Measurements from ENCODE around the gene FRMD5.

DNA sequence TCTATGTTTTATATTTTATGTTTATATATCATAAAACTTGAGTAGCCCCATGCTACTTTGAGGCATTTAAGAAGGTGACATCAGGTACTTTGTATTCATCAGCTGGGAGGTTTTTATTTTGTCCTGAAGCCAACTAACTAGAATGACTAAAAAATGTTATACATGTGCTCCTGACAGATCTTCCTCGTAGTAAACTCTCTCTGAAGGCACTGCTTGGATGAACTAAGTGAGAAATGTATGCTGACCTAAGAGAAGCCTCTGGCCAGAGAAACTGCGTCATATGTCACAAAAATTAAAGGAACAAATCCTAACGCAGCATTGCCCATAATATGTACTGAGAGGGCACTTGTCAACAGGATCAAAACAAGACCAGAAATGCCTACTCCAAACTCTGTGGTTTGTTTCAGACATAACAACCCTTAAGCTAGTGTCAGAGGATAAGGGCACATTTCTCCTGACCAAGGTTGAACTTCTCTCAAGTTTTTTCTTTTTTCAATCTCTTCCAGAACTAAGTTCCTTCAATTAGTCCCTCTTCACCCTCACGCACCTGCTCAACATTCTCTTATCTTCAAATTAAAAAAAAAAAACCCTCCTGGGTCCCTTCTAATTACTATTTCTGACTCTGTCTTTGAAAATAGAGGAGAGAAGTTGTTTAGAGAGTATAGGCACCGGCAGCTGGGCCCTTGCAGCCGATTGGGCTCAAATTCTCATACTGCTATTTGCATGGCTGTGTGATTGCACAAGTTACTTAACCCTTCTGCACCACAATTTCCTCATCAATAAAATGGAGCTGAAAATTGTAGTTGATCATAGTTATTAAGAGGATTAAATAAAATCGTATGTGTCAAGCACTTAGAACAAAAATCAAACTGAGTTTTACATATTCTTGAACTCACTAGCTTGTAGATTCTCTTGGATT is 159.0 kb downstream of the FRMD5 start:
- TF ChIP-seq, protein P1, sequence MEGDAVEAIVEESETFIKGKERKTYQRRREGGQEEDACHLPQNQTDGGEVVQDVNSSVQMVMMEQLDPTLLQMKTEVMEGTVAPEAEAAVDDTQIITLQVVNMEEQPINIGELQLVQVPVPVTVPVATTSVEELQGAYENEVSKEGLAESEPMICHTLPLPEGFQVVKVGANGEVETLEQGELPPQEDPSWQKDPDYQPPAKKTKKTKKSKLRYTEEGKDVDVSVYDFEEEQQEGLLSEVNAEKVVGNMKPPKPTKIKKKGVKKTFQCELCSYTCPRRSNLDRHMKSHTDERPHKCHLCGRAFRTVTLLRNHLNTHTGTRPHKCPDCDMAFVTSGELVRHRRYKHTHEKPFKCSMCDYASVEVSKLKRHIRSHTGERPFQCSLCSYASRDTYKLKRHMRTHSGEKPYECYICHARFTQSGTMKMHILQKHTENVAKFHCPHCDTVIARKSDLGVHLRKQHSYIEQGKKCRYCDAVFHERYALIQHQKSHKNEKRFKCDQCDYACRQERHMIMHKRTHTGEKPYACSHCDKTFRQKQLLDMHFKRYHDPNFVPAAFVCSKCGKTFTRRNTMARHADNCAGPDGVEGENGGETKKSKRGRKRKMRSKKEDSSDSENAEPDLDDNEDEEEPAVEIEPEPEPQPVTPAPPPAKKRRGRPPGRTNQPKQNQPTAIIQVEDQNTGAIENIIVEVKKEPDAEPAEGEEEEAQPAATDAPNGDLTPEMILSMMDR (IDR thresholded peaks at IDR 0.05) = no peak
- TF ChIP-seq POLR2A (IDR thresholded peaks at IDR 0.05) = no peak
